Peyer's patch (tissue), 4 donors: Measurements from ENCODE around the gene RAPGEF1.

Source experiments
- CTCF ChIP-seq, 6 experiments: fragments of 450-650 bp in 4 of 6; fragments of 200-600 bp in 2 of 6; sonication (generic) in 1 of 6; IDR thresholded peaks; one replicate each; pipeline ENCODE4 v1.5.1; 2017 to 2019; ENCODE audit warnings: antibody characterized with exemption in 6 of 6, mild to moderate bottlenecking in 3 of 6, moderate library complexity in 1 of 6
- POLR2A ChIP-seq, 2 donors: fragments of 450-650 bp; IDR thresholded peaks; one replicate each; pipeline ENCODE4 v1.5.1; 2017; ENCODE audit warnings: antibody characterized with exemption in 2 of 2, mild to moderate bottlenecking in 2 of 2, moderate library complexity in 2 of 2

GRCh38 chr9:131776473-131776872 is 36.6 kb upstream of the RAPGEF1 start:
- TF ChIP-seq CTCF (IDR thresholded peaks at IDR 0.05) = no peak
- TF ChIP-seq POLR2A (IDR thresholded peaks at IDR 0.05) = no peak
